H9 (cell line): ENCODE results near the gene CLIP3. TPM values are rescaled to one million over a fixed set of nuclear protein-coding genes. Genes with fewer than 3 reads are reported as not detected.

Experiments
- DNase-seq: peaks from one replicate; pipeline ENCODE4 v3.0.0-alpha.2; 2017
- H2AFZ ChIP-seq: one replicate; pipeline ENCODE4 v1.6.1; 2013; ENCODE audit warnings: mild to moderate bottlenecking, low read length, control low read depth, moderate library complexity
- H2AK5ac ChIP-seq: 2 replicates; pipeline ENCODE4 v1.6.1; 2013; ENCODE audit warnings: low read length, control low read depth, mixed read lengths; ENCODE audit not compliant: insufficient read length
- H2BK120ac ChIP-seq: one replicate; pipeline ENCODE4 v1.6.1; 2013; ENCODE audit warnings: low read depth, mild to moderate bottlenecking, low read length, control low read depth, inconsistent platforms; ENCODE audit not compliant: poor library complexity, severe bottlenecking
- H2BK12ac ChIP-seq: 2 replicates; pipeline ENCODE4 v1.6.1; 2013; ENCODE audit warnings: low read length, control low read depth, mixed read lengths, low read depth; ENCODE audit not compliant: insufficient read length
- H2BK15ac ChIP-seq: 2 replicates; pipeline ENCODE4 v1.6.1; 2013; ENCODE audit warnings: low read depth, low read length, control low read depth
- H2BK20ac ChIP-seq: one replicate; pipeline ENCODE4 v1.6.1; 2013; ENCODE audit warnings: low read depth, mild to moderate bottlenecking, low read length, control low read depth, inconsistent platforms; ENCODE audit not compliant: poor library complexity, severe bottlenecking
- H2BK5ac ChIP-seq: 2 replicates; pipeline ENCODE4 v1.6.1; 2013; ENCODE audit warnings: low read length, control low read depth, mixed read lengths; ENCODE audit not compliant: insufficient read length
- H3K14ac ChIP-seq: 2 replicates; pipeline ENCODE4 v1.6.1; 2013; ENCODE audit warnings: low read length, control low read depth; ENCODE audit not compliant: insufficient read depth
- H3K18ac ChIP-seq: 2 replicates; pipeline ENCODE4 v1.6.1; 2013; ENCODE audit warnings: low read depth, mild to moderate bottlenecking, mixed read lengths, low read length, control low read depth; ENCODE audit not compliant: insufficient read length
- H3K23ac ChIP-seq: 2 replicates; pipeline ENCODE4 v1.6.1; 2013; ENCODE audit warnings: low read length, control low read depth, mixed read lengths, low read depth; ENCODE audit not compliant: insufficient read length
- H3K23me2 ChIP-seq: 2 replicates; pipeline ENCODE4 v1.6.1; 2013; ENCODE audit warnings: low read depth, mild to moderate bottlenecking, mixed read lengths, low read length, control low read depth; ENCODE audit not compliant: insufficient read length, poor library complexity, severe bottlenecking
- H3K27ac ChIP-seq: 2 replicates; pipeline ENCODE4 v1.5.1; 2013; ENCODE audit warnings: low read length, control low read depth, mixed read lengths, low read depth; ENCODE audit not compliant: insufficient read length
- H3K27me3 ChIP-seq: 2 replicates; pipeline ENCODE4 v1.6.1; 2013; ENCODE audit warnings: low read length, control low read depth, inconsistent platforms; ENCODE audit not compliant: insufficient read depth
- H3K4ac ChIP-seq: 2 replicates; pipeline ENCODE4 v1.6.1; 2013; ENCODE audit warnings: low read depth, mild to moderate bottlenecking, control low read depth, inconsistent platforms, low read length, moderate library complexity
- H3K4me1 ChIP-seq: 2 replicates; pipeline ENCODE4 v1.6.1; 2013; ENCODE audit warnings: low read length, control low read depth, inconsistent platforms; ENCODE audit not compliant: insufficient read depth
- H3K4me2 ChIP-seq: 2 replicates; pipeline ENCODE4 v1.6.1; 2013; ENCODE audit warnings: low read length, control low read depth, mixed read lengths; ENCODE audit not compliant: insufficient read length, insufficient read depth
- H3K56ac ChIP-seq: 2 replicates; pipeline ENCODE4 v1.6.1; 2013; ENCODE audit warnings: low read depth, mild to moderate bottlenecking, mixed read lengths, low read length, control low read depth; ENCODE audit not compliant: insufficient read length
- H3K79me1 ChIP-seq: 2 replicates; pipeline ENCODE4 v1.6.1; 2013; ENCODE audit warnings: low read depth, mild to moderate bottlenecking, moderate library complexity, low read length, control low read depth, inconsistent platforms; ENCODE audit not compliant: insufficient read depth, poor library complexity, severe bottlenecking
- H3K79me2 ChIP-seq: 2 replicates; pipeline ENCODE4 v1.6.1; 2013; ENCODE audit warnings: low read length, control low read depth, inconsistent platforms; ENCODE audit not compliant: insufficient read depth
- H3K9ac ChIP-seq: 2 replicates; pipeline ENCODE4 v1.6.1; 2013; ENCODE audit warnings: low read length, control low read depth, mixed read lengths; ENCODE audit not compliant: insufficient read length; ENCODE audit errors: extremely low read depth
- H3K9me3 ChIP-seq: one replicate; pipeline ENCODE4 v1.6.1; 2013; ENCODE audit warnings: low read depth, low read length, inconsistent platforms; ENCODE audit not compliant: control insufficient read depth
- H3T11ph ChIP-seq: one replicate; pipeline ENCODE4 v1.6.1; 2013; ENCODE audit warnings: mild to moderate bottlenecking, low read length, control low read depth, inconsistent platforms
- H4K20me1 ChIP-seq: one replicate; pipeline ENCODE4 v1.6.1; 2013; ENCODE audit not compliant: control insufficient read depth, insufficient read length, insufficient read depth
- H4K5ac ChIP-seq: 2 replicates; pipeline ENCODE4 v1.6.1; 2013; ENCODE audit warnings: low read depth, mild to moderate bottlenecking, mixed read lengths, low read length, control low read depth; ENCODE audit not compliant: insufficient read length
- H4K8ac ChIP-seq: replicated peaks from 2 replicates; pipeline ENCODE4 v1.6.1; 2013; ENCODE audit warnings: low read length, control low read depth, mixed read lengths, low read depth; ENCODE audit not compliant: insufficient read length
- H4K91ac ChIP-seq: 2 replicates; pipeline ENCODE4 v1.6.1; 2013; ENCODE audit warnings: low read depth, mild to moderate bottlenecking, moderate library complexity, mixed read lengths, low read length, control low read depth; ENCODE audit not compliant: insufficient read length
- H3K27ac Mint-ChIP-seq, 3 experiments: 2 replicates in 2 of 3; 3 replicates in 1 of 3; pipeline ENCODE4 v1.8.0; 2020 to 2021; ENCODE audit warnings: mixed read lengths in 3 of 3, mild to moderate bottlenecking in 1 of 3, moderate library complexity in 1 of 3
- H3K27me3 Mint-ChIP-seq: 2 replicates; pipeline ENCODE4 v1.8.0; 2021; ENCODE audit warnings: low read depth, mild to moderate bottlenecking, moderate library complexity, mixed read lengths
- H3K36me3 Mint-ChIP-seq, 3 experiments: 2 replicates in 2 of 3; 3 replicates in 1 of 3; pipeline ENCODE4 v1.8.0; 2020 to 2021; ENCODE audit warnings: low read depth in 3 of 3, mixed read lengths in 3 of 3; ENCODE audit not compliant: insufficient read depth in 1 of 3
- H3K4me1 Mint-ChIP-seq, 2 experiments: 2 replicates each; pipeline ENCODE4 v1.8.0; 2020; ENCODE audit warnings: mixed read lengths in 2 of 2
- H3K4me3 Mint-ChIP-seq, 2 experiments: 2 replicates in 1 of 2; 3 replicates in 1 of 2; pipeline ENCODE4 v1.8.0; 2020 to 2021; ENCODE audit warnings: mild to moderate bottlenecking in 2 of 2, mixed read lengths in 2 of 2, moderate library complexity in 1 of 2
- H3K9me3 Mint-ChIP-seq, 2 experiments: 2 replicates in 1 of 2; 3 replicates in 1 of 2; pipeline ENCODE4 v1.8.0; 2020; ENCODE audit warnings: mild to moderate bottlenecking in 2 of 2, mixed read lengths in 2 of 2, moderate library complexity in 1 of 2
- WGBS: extraction: QIAGEN DNeasy Blood & Tissue Kit; methylation state at CpG from one replicate; pipeline ENCODE4 v1.1.7; 2013; ENCODE audit warnings: missing lambda C conversion rate, low lambda C conversion rate, mixed read lengths; ENCODE audit not compliant: insufficient read length; ENCODE audit errors: extremely low coverage; 5-methylcytosine and 5-hydroxymethylcytosine counted together
- total RNA-seq: library from RNA; stranded (reverse); gene quantifications from 2 replicates; pipeline ENCODE4 v1.2.1, GENCODE V29; 2021
- TF ChIP-seq, protein P1 (sequence below): fragments of 200-600 bp; sonication (generic); conservative IDR thresholded peaks from 3 replicates; pipeline ENCODE4 v1.8.0; 2021; ENCODE audit warnings: antibody characterized with exemption, mild to moderate bottlenecking

CLIP3 gene
- total RNA-seq, 1 experiment from 2014 or later = 19.7 TPM

DNA sequence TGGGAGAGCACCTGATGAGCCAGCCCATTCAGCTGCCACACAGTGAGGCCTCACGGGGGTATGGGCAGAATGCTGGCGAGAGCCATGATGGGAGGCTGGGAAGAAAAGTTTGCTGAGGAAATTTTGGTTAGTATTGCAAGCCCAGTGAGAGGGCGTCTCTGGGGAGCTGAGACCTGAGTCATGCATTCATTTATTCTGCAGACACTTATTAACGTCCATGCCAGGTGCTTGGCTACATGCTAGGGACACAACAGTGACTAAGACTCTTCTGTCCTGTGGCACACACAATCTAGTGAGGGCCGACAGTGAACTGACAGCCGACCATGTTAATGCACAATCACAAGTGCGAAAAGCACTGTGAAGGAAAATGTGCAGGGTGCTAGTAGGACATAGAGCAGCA lies 49.2 kb upstream of the CLIP3 start:
- H2BK5ac ChIP-seq = no peak overlapping the region
- H2BK120ac ChIP-seq = no peak overlapping the region
- H3K79me1 ChIP-seq = no peaks in the 10 kb centered on the region
- no peak overlapping the region for H2BK20ac ChIP-seq
- no peaks in the 10 kb centered on the region for H3K23me2 ChIP-seq
- no peak overlapping the region for H3K9ac ChIP-seq
- Mint-ChIP-seq H3K4me1 (no peaks in the 10 kb centered on the region), H3K27me3 (no peaks in the 10 kb centered on the region), H3K4me3 (no peak overlapping the region), H3K9me3 (no peaks in the 10 kb centered on the region), H3K27ac (no peak overlapping the region), H3K36me3 (peaks cover 51 to 81% (median 73%) of the 10 kb centered on the region in 3 experiments; a peak in 6 of 7 replicates)
- no peak overlapping the region for H3K4ac ChIP-seq
- no peak overlapping the region for H4K5ac ChIP-seq
- H3T11ph ChIP-seq = no peak overlapping the region
- no peak overlapping the region for H3K23ac ChIP-seq
- TF ChIP-seq, protein P1, sequence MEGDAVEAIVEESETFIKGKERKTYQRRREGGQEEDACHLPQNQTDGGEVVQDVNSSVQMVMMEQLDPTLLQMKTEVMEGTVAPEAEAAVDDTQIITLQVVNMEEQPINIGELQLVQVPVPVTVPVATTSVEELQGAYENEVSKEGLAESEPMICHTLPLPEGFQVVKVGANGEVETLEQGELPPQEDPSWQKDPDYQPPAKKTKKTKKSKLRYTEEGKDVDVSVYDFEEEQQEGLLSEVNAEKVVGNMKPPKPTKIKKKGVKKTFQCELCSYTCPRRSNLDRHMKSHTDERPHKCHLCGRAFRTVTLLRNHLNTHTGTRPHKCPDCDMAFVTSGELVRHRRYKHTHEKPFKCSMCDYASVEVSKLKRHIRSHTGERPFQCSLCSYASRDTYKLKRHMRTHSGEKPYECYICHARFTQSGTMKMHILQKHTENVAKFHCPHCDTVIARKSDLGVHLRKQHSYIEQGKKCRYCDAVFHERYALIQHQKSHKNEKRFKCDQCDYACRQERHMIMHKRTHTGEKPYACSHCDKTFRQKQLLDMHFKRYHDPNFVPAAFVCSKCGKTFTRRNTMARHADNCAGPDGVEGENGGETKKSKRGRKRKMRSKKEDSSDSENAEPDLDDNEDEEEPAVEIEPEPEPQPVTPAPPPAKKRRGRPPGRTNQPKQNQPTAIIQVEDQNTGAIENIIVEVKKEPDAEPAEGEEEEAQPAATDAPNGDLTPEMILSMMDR = no peak
- H2BK15ac ChIP-seq = no peak overlapping the region
- H2AK5ac ChIP-seq = no peak overlapping the region
- no peak overlapping the region for H3K27ac ChIP-seq
- H4K91ac ChIP-seq = no peak overlapping the region
- no peaks in the 10 kb centered on the region for H3K79me2 ChIP-seq
- H3K27me3 ChIP-seq = no peaks in the 10 kb centered on the region
- no peak for DNase-seq
- H3K4me1 ChIP-seq = no peaks in the 10 kb centered on the region
- no peaks in the 10 kb centered on the region for H3K9me3 ChIP-seq
- no peak overlapping the region for H3K18ac ChIP-seq
- peaks cover 2% of the 10 kb centered on the region for H4K20me1 ChIP-seq
- H2BK12ac ChIP-seq = no peak overlapping the region
- H4K8ac ChIP-seq = no peak overlapping the region
- no CpG with 5 or more reads among the region's 7 CpGs for WGBS
- no peak overlapping the region for H3K4me2 ChIP-seq
- H2AFZ ChIP-seq = no peak overlapping the region
- H3K14ac ChIP-seq = no peak overlapping the region
- no peak overlapping the region for H3K56ac ChIP-seq
